H1 (cell line): ENCODE measurements around the gene SEMA4D. TPM values are rescaled to one million over a fixed set of nuclear protein-coding genes. Genes with fewer than 3 reads are reported as not detected.

Experiments
- CTCF ChIA-PET: fragments of 300-600 bp; sonication (Branson Sonifier 250); formaldehyde crosslinking; loops from one replicate; lab custom pipeline; 2021; ENCODE audit not compliant: partially characterized antibody; lab: Charles Lee
- POLR2A ChIA-PET: fragments of 300-600 bp; sonication (Branson Sonifier 250); formaldehyde crosslinking; loops from one replicate; lab custom pipeline; 2021; ENCODE audit warnings: inconsistent platforms; ENCODE audit not compliant: partially characterized antibody; lab: Charles Lee
- DNase-seq, 2 experiments: peaks; one replicate each; pipeline versions ENCODE4 v3.0.0 to v3.0.0-alpha.2; 2010 to 2022; ENCODE audit warnings: low spot score in 2 of 2, low read depth in 1 of 2, mixed read lengths in 1 of 2
- FAIRE-seq: peaks from 2 replicates; lab custom pipeline; 2011; peaks lifted over from hg19 to GRCh38; lab: Jason Lieb, UNC
- H2AFZ ChIP-seq: 2 replicates; pipeline ENCODE4 v1.8.1; 2012; ENCODE audit warnings: low read length, inconsistent platforms
- H2AK5ac ChIP-seq: 2 replicates; pipeline ENCODE4 v1.6.1; 2013; ENCODE audit warnings: low read depth, low read length
- H2BK120ac ChIP-seq: replicated peaks from 2 replicates; pipeline ENCODE3; 2013; ENCODE audit warnings: low read depth, low read length, inconsistent platforms
- H2BK12ac ChIP-seq: 2 replicates; pipeline ENCODE4 v1.6.1; 2013; ENCODE audit warnings: low read depth, low read length
- H2BK15ac ChIP-seq: 2 replicates; pipeline ENCODE4 v1.6.1; 2013; ENCODE audit warnings: low read length
- H2BK20ac ChIP-seq: 2 replicates; pipeline ENCODE4 v1.6.1; 2013; ENCODE audit warnings: low read length
- H2BK5ac ChIP-seq: 2 replicates; pipeline ENCODE4 v1.6.1; 2013; ENCODE audit warnings: low read depth, low read length
- H3K14ac ChIP-seq: 2 replicates; pipeline ENCODE4 v1.6.1; 2013; ENCODE audit warnings: inconsistent platforms; ENCODE audit not compliant: insufficient read length
- H3K18ac ChIP-seq: 2 replicates; pipeline ENCODE4 v1.6.1; 2013; ENCODE audit warnings: low read length; ENCODE audit errors: extremely low read depth
- H3K23ac ChIP-seq: 2 replicates; pipeline ENCODE4 v1.6.1; 2013; ENCODE audit warnings: inconsistent platforms; ENCODE audit not compliant: insufficient read length
- H3K23me2 ChIP-seq: 2 replicates; pipeline ENCODE4 v1.6.1; 2013; ENCODE audit warnings: low read depth, low read length
- H3K27ac ChIP-seq: 2 replicates; pipeline ENCODE4 v1.6.1; 2011; ENCODE audit warnings: low read depth, low read length, inconsistent platforms
- H3K27me3 ChIP-seq, 4 experiments: replicated peaks in 1 of 4; 1 replicate in 1 of 4; 2 replicates in 3 of 4; pipeline versions ENCODE4 v1.6.1 to v1.8.1; 2011 to 2013; ENCODE audit warnings: low read length in 3 of 4, mild to moderate bottlenecking in 3 of 4, inconsistent platforms in 2 of 4, mixed read lengths in 2 of 4, moderate library complexity in 1 of 4; ENCODE audit not compliant: control insufficient read depth in 3 of 4, insufficient read depth in 3 of 4; ENCODE audit errors: extremely low read depth in 1 of 4
- H3K36me3 ChIP-seq, 4 experiments: 2 replicates each; pipeline versions ENCODE4 v1.6.1 to v1.8.1; 2011 to 2013; ENCODE audit warnings: mild to moderate bottlenecking in 4 of 4, low read length in 3 of 4, moderate library complexity in 2 of 4, control low read depth in 1 of 4, inconsistent platforms in 1 of 4; ENCODE audit not compliant: insufficient read depth in 4 of 4, control insufficient read depth in 2 of 4
- H3K4ac ChIP-seq: replicated peaks from 2 replicates; pipeline ENCODE3; 2013; ENCODE audit warnings: low read length, low read depth, mixed read lengths, inconsistent platforms; ENCODE audit not compliant: insufficient read length
- H3K4me1 ChIP-seq, 4 experiments: replicated peaks in 1 of 4; 1 replicate in 1 of 4; 2 replicates in 3 of 4; pipeline versions ENCODE4 v1.6.1 to v1.8.1; 2011 to 2013; ENCODE audit warnings: low read length in 3 of 4, inconsistent platforms in 2 of 4, mixed read lengths in 1 of 4; ENCODE audit not compliant: insufficient read depth in 4 of 4, control insufficient read depth in 3 of 4
- H3K4me2 ChIP-seq, 2 experiments: 2 replicates each; pipeline versions ENCODE4 v1.6.1 to v1.8.1; 2011 to 2013; ENCODE audit warnings: low read depth in 2 of 2, low read length in 2 of 2, control low read depth in 1 of 2, inconsistent platforms in 1 of 2, mild to moderate bottlenecking in 1 of 2; ENCODE audit not compliant: insufficient read depth in 1 of 2
- H3K4me3 ChIP-seq, 4 experiments: fragments of 200-600, 300-600 bp in 1 of 4; sonication (generic), shearing (Covaris generic), sonication (Bioruptor Twin) in 1 of 4; 2 replicates each; pipeline versions ENCODE4 v1.5.1 to v1.8.1; 2011 to 2016; ENCODE audit warnings: low read length in 4 of 4, low read depth in 3 of 4, control low read depth in 2 of 4, inconsistent platforms in 2 of 4, mild to moderate bottlenecking in 2 of 4, mixed read lengths in 1 of 4, moderate library complexity in 1 of 4; ENCODE audit not compliant: insufficient read depth in 2 of 4; ENCODE audit errors: extremely low read depth in 1 of 4
- H3K56ac ChIP-seq: replicated peaks from 2 replicates; pipeline ENCODE3; 2013; ENCODE audit warnings: low read depth, mild to moderate bottlenecking, mixed read lengths, low read length, inconsistent platforms; ENCODE audit not compliant: insufficient read length
- H3K79me1 ChIP-seq: 2 replicates; pipeline ENCODE4 v1.6.1; 2013; ENCODE audit warnings: low read depth, low read length, control low read depth
- H3K79me2 ChIP-seq, 2 experiments: 2 replicates each; pipeline versions ENCODE4 v1.6.1 to v1.8.1; 2012 to 2013; ENCODE audit warnings: low read length in 2 of 2, mild to moderate bottlenecking in 2 of 2, inconsistent platforms in 1 of 2; ENCODE audit not compliant: insufficient read depth in 2 of 2, control insufficient read depth in 1 of 2
- H3K9ac ChIP-seq, 4 experiments: replicated peaks in 1 of 4; 1 replicate in 1 of 4; 2 replicates in 3 of 4; pipeline versions ENCODE4 v1.6.1 to v1.8.1; 2011 to 2013; ENCODE audit warnings: low read depth in 3 of 4, low read length in 3 of 4, control low read depth in 2 of 4, mild to moderate bottlenecking in 2 of 4, moderate library complexity in 2 of 4, inconsistent platforms in 1 of 4; ENCODE audit errors: extremely low read depth in 1 of 4
- H3K9me3 ChIP-seq, 2 experiments: 2 replicates each; pipeline versions ENCODE4 v1.6.1 to v1.8.1; 2012 to 2013; ENCODE audit warnings: mild to moderate bottlenecking in 2 of 2, moderate library complexity in 2 of 2, control low read depth in 1 of 2, inconsistent platforms in 1 of 2, low read depth in 1 of 2, low read length in 1 of 2, mixed read lengths in 1 of 2; ENCODE audit not compliant: insufficient read depth in 2 of 2
- H4K20me1 ChIP-seq, 2 experiments: replicated peaks in 1 of 2; 2 replicates each; pipeline versions ENCODE3 to v1.8.1; 2011 to 2013; ENCODE audit warnings: inconsistent platforms in 2 of 2, low read length in 2 of 2, mild to moderate bottlenecking in 1 of 2; ENCODE audit not compliant: insufficient read depth in 2 of 2, control insufficient read depth in 1 of 2
- H4K5ac ChIP-seq: 2 replicates; pipeline ENCODE4 v1.6.1; 2013; ENCODE audit warnings: low read length, low read depth, mixed read lengths, inconsistent platforms; ENCODE audit not compliant: insufficient read length
- H4K8ac ChIP-seq: 2 replicates; pipeline ENCODE4 v1.8.0; 2013; ENCODE audit warnings: mild to moderate bottlenecking, moderate library complexity, low read length, inconsistent platforms; ENCODE audit not compliant: insufficient read depth; ENCODE audit errors: extremely low read depth
- H4K91ac ChIP-seq: replicated peaks from 2 replicates; pipeline ENCODE3; 2013; ENCODE audit warnings: low read length, mixed read lengths, inconsistent platforms; ENCODE audit not compliant: insufficient read length
- ASH2L ChIP-seq: fragments of 200-600, 300-600 bp; sonication (generic); IDR thresholded peaks from one replicate; pipeline ENCODE4 v1.7.1; 2017; ENCODE audit warnings: low read length
- ATF3 ChIP-seq: IDR thresholded peaks from 2 replicates; pipeline ENCODE4 v1.6.1; 2011; ENCODE audit warnings: low read depth, mild to moderate bottlenecking, low read length; ENCODE audit not compliant: insufficient read depth
- YY1 ChIP-seq: IDR thresholded peaks from 2 replicates; pipeline ENCODE4 v1.6.1; 2011; ENCODE audit warnings: low read depth, mild to moderate bottlenecking, low read length
- ZNF274 ChIP-seq: IDR thresholded peaks from 2 replicates; pipeline ENCODE4 v1.7.0; 2012; ENCODE audit warnings: low read length, borderline replicate concordance; ENCODE audit errors: extremely low read depth
- WGBS, 2 experiments: shearing (Covaris generic) in 1 of 2; methylation state at CpG; one replicate each; pipeline versions ENCODE4 v1.1.6 to v1.1.7; 2013 to 2015; ENCODE audit warnings: low lambda C conversion rate in 2 of 2, mixed read lengths in 2 of 2, inconsistent platforms in 1 of 2, low coverage in 1 of 2, missing lambda C conversion rate in 1 of 2; ENCODE audit not compliant: insufficient replicate concordance in 2 of 2, insufficient coverage in 1 of 2, insufficient read length in 1 of 2; ENCODE audit errors: extremely low coverage in 1 of 2, missing lambda C conversion rate in 1 of 2; 5-methylcytosine and 5-hydroxymethylcytosine counted together
- polyA plus RNA-seq, 7 experiments: library from polyadenylated mRNA; depleted of rRNA in 3 of 7; stranded (reverse) in 5 of 7; unstranded in 2 of 7; fragments of >200 nt in 5 of 7; fragments of 200-250 nt in 2 of 7; gene quantifications; 1 replicate in 5 of 7; 2 replicates in 1 of 7; 4 replicates in 1 of 7; pipeline versions ENCODE4 v1.2.1 to v1.2.3, GENCODE V29; 2011 to 2013; ENCODE audit warnings: missing spikeins in 2 of 7, mixed read lengths in 2 of 7
- total RNA-seq: library from RNA; stranded (reverse); fragmentation: NEBNext Ultra II Directional; extraction: Animal tissue kit (Norgen Biotek cat#: 25700); gene quantifications from 2 replicates; pipeline ENCODE4 v1.2.1, GENCODE V29; 2021

The SEMA4D gene
- total and polyA plus RNA-seq, 2 of the 8 experiments (the other 6 are each of a cell fraction or from before 2014, with no cell fraction given), result 21.0 to 70.4 TPM

- Histone ChIP-seq H2BK5ac (no peak overlapping the region), H3K23ac (no peak overlapping the region), H2BK12ac (no peak overlapping the region), H4K91ac (no peak overlapping the region), H2AK5ac (no peak overlapping the region), H3K36me3 (no peaks in the 10 kb centered on the region), H2AFZ (no peak overlapping the region), H2BK120ac (no peak overlapping the region), H3K14ac (no peak overlapping the region), H3K27ac (no peak overlapping the region), H3K4me1 (no peaks in the 10 kb centered on the region), H4K5ac (no peak overlapping the region), H3K23me2 (no peaks in the 10 kb centered on the region), H3K79me2 (no peaks in the 10 kb centered on the region), H4K8ac (no peak overlapping the region), H3K27me3 (no peaks in the 10 kb centered on the region; a peak in 1 of 7 replicates), H3K18ac (no peak overlapping the region), H3K4ac (no peak overlapping the region), H3K79me1 (no peaks in the 10 kb centered on the region), H3K4me3 (no peak overlapping the region)
- POLR2A ChIA-PET, result no interaction called here
- no peak for DNase-seq
- 91% methylated on average over 6 of the region's 6 CpGs; no CpG with 5 or more reads in 1 of the 2 experiments for WGBS, 2 experiments
- CTCF ChIA-PET, result interaction anchor here (0.7 to 1.9 kb wide), 3 partner anchors 24 to 96 kb away, joined by 3 to 9 read pairs (median 4); no protein-coding TSS in a partner anchor
- TF ChIP-seq ZNF274, result no peak
- TF ChIP-seq YY1, result no peak
- TF ChIP-seq ASH2L, result no peak
- TF ChIP-seq ATF3, result no peak
- TF ChIP-seq, all 59 proteins: peak for 0
- FAIRE-seq, result no peak
- no peak overlapping the region for H2BK15ac ChIP-seq
- no peak overlapping the region for H3K9ac ChIP-seq
- H3K4me2 ChIP-seq, result no peak overlapping the region
- H3K9me3 ChIP-seq, result no peaks in the 10 kb centered on the region
- no peak overlapping the region for H3K56ac ChIP-seq
- H2BK20ac ChIP-seq, result no peak overlapping the region
- no peaks in the 10 kb centered on the region for H4K20me1 ChIP-seq
Observed at GRCh38 chr9:89524963-89525362, 27.1 kb upstream of the SEMA4D start.
